Measurements from ENCODE around the gene EIF2B4. TPM values are rescaled to one million over a fixed set of nuclear protein-coding genes. Genes with fewer than 3 reads are reported as not detected.

Gene EIF2B4
- total and polyA plus RNA-seq, 2 of the 13 experiments (the other 11 are each of a cell fraction or from before 2014, with no cell fraction given), result 91.5 to 96.4 TPM

DNA sequence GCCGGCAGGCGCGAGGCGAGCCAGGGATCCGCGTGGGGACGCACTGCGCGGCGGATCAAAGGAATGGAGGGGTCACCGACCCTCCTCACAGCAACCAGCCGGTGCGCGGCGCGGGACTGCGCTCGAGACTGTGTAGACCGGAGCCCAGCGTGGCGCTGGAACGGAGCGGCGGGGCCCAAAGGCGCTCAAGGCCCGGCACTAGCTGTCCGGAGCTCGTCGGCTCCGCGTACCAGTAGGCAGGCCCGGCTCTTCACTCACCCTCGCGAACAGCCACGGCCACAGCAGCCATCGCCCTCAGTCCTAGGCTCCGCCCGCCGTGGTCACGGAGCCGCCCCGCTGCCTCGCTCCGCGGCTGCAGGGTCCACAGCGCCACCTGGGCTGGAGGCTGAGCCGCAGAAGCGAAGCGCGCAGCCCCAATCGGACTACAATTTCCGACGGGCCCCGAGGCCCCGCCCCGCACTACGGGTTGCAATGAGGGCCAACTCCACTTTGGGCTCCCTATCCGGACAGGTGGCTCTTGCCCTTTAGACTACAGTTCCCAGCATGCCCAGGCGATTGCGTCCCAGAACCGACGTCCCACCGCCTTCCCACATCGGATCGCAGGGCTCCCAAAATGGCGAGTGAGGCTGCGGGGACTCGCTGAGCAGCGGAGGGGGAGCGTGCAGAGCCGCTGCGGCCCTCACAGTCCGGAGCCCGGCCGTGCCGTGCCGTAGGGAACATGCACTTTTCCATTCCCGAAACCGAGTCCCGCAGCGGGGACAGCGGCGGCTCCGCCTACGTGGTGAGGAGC, at the start of gene EIF2B4, which contains the start of gene SNX17 (continued):
- TF ChIP-seq TEF (CRISPR knock-in tag; IDR thresholded peaks at IDR 0.05) (peak; percentile 65), NKX3-1 (CRISPR knock-in tag; IDR thresholded peaks at IDR 0.05) (peak; percentile 95), HMG20B (CRISPR knock-in tag; conservative IDR thresholded peaks at IDR 0.05) (peak; percentile 12; the same call in 1 of the 2 replicates), E2F1 (CRISPR knock-in tag; IDR thresholded peaks at IDR 0.05) (peak; percentile 94), CBX2 (IDR thresholded peaks at IDR 0.05; ENCODE audit: low read depth, low read length) (no peak), CBX2 (CRISPR knock-in tag; IDR thresholded peaks at IDR 0.05; ENCODE audit: low read depth) (peak; percentile 99), ZNF264 (CRISPR knock-in tag; IDR thresholded peaks at IDR 0.05) (peak; percentile 90; the same call in 1 of the 2 replicates), ZBTB8A (CRISPR knock-in tag; IDR thresholded peaks at IDR 0.05; ENCODE audit: borderline replicate concordance, low read depth) (0 out of 2 replicates have a peak, but pooled peaks have one; percentile 89), ZNF772 (CRISPR knock-in tag; IDR thresholded peaks at IDR 0.05) (peak; percentile 97), ZNF615 (CRISPR knock-in tag; IDR thresholded peaks at IDR 0.05; ENCODE audit: borderline replicate concordance) (peak; percentile 95), ZNF205 (CRISPR knock-in tag; IDR thresholded peaks at IDR 0.05) (peak; percentile 45), PTBP1 (IDR thresholded peaks at IDR 0.05; ENCODE audit: low read depth, low read length, poor library complexity, severe bottlenecking) (peak; percentile 50), FOXO4 (CRISPR knock-in tag; conservative IDR thresholded peaks at IDR 0.05) (0 out of 2 replicates have a peak, but pooled peaks have one; percentile 89), ZFP82 (CRISPR knock-in tag; IDR thresholded peaks at IDR 0.05; ENCODE audit: borderline replicate concordance) (peak; percentile 30), ZNF614 (CRISPR knock-in tag; IDR thresholded peaks at IDR 0.05; ENCODE audit: borderline replicate concordance) (peak; percentile 92), ZSCAN30 (CRISPR knock-in tag; IDR thresholded peaks at IDR 0.05) (peak; percentile 99), RORA (CRISPR knock-in tag; IDR thresholded peaks at IDR 0.05) (no peak), MTA3 (CRISPR knock-in tag; IDR thresholded peaks at IDR 0.05) (no peak), KLF15 (CRISPR knock-in tag; IDR thresholded peaks at IDR 0.05; ENCODE audit: borderline replicate concordance) (peak; percentile 35; the same call in 1 of the 2 replicates), GTF2F1 (IDR thresholded peaks at IDR 0.05; ENCODE audit: low read length) (no peak; the same call in 1 of the 2 replicates)
- TF ChIP-seq, protein P1, sequence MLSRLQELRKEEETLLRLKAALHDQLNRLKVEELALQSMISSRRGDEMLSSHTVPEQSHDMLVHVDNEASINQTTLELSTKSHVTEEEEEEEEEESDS (CRISPR knock-in tag; IDR thresholded peaks at IDR 0.05; ENCODE audit: borderline replicate concordance), result peak; percentile 32; the same call in 1 of the 2 replicates
- TF ChIP-seq, protein P2, sequence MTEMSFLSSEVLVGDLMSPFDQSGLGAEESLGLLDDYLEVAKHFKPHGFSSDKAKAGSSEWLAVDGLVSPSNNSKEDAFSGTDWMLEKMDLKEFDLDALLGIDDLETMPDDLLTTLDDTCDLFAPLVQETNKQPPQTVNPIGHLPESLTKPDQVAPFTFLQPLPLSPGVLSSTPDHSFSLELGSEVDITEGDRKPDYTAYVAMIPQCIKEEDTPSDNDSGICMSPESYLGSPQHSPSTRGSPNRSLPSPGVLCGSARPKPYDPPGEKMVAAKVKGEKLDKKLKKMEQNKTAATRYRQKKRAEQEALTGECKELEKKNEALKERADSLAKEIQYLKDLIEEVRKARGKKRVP (CRISPR knock-in tag; IDR thresholded peaks at IDR 0.05), result peak in 1 of 2 experiments; percentile 88; a peak in 2 of 4 replicates
- TF ChIP-seq, protein P3, sequence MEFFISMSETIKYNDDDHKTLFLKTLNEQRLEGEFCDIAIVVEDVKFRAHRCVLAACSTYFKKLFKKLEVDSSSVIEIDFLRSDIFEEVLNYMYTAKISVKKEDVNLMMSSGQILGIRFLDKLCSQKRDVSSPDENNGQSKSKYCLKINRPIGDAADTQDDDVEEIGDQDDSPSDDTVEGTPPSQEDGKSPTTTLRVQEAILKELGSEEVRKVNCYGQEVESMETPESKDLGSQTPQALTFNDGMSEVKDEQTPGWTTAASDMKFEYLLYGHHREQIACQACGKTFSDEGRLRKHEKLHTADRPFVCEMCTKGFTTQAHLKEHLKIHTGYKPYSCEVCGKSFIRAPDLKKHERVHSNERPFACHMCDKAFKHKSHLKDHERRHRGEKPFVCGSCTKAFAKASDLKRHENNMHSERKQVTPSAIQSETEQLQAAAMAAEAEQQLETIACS (CRISPR knock-in tag; IDR thresholded peaks at IDR 0.05), result peak; percentile 69
